H1 (cell line): ENCODE results near the gene TMC3. TPM values are rescaled to one million over a fixed set of nuclear protein-coding genes. Genes with fewer than 3 reads are reported as not detected.

Source experiments
- ATF3 ChIP-seq: IDR thresholded peaks from 2 replicates; pipeline ENCODE4 v1.6.1; 2011; ENCODE audit warnings: low read depth, mild to moderate bottlenecking, low read length; ENCODE audit not compliant: insufficient read depth
- BCL11A ChIP-seq, 2 experiments: IDR thresholded peaks; one replicate each; pipeline ENCODE4 v1.6.1; 2011; ENCODE audit warnings: low read depth in 2 of 2, low read length in 2 of 2, mild to moderate bottlenecking in 2 of 2
- CTCF ChIP-seq, 3 experiments: IDR thresholded peaks; 1 replicate in 2 of 3; 2 replicates in 1 of 3; pipeline versions ENCODE4 v1.5.1 to v1.6.1; 2011; ENCODE audit warnings: low read length in 3 of 3, mild to moderate bottlenecking in 3 of 3, inconsistent platforms in 2 of 3, low read depth in 1 of 3, moderate library complexity in 1 of 3; ENCODE audit not compliant: insufficient read depth in 1 of 3; ENCODE audit errors: control extremely low read depth in 1 of 3
- NANOG ChIP-seq: IDR thresholded peaks from 2 replicates; pipeline ENCODE4 v1.6.1; 2011; ENCODE audit warnings: low read length, low read depth, mild to moderate bottlenecking, inconsistent platforms; ENCODE audit not compliant: insufficient read depth, poor library complexity, severe bottlenecking
- SIRT6 ChIP-seq: IDR thresholded peaks from one replicate; pipeline ENCODE4 v1.7.1; 2012; ENCODE audit warnings: low read length, inconsistent platforms
- polyA plus RNA-seq, 7 experiments: library from polyadenylated mRNA; depleted of rRNA in 3 of 7; stranded (reverse) in 5 of 7; unstranded in 2 of 7; fragments of >200 nt in 5 of 7; fragments of 200-250 nt in 2 of 7; gene quantifications; 1 replicate in 5 of 7; 2 replicates in 1 of 7; 4 replicates in 1 of 7; pipeline versions ENCODE4 v1.2.1 to v1.2.3, GENCODE V29; 2011 to 2013; ENCODE audit warnings: missing spikeins in 2 of 7, mixed read lengths in 2 of 7
- total RNA-seq: library from RNA; stranded (reverse); fragmentation: NEBNext Ultra II Directional; extraction: Animal tissue kit (Norgen Biotek cat#: 25700); gene quantifications from 2 replicates; pipeline ENCODE4 v1.2.1, GENCODE V29; 2021

Gene TMC3
- total and polyA plus RNA-seq, 2 of the 8 experiments (the other 6 are each of a cell fraction or from before 2014, with no cell fraction given): not detected

- TF ChIP-seq CTCF (IDR thresholded peaks at IDR 0.05; ENCODE audit: control extremely low read depth in 1 of 3, insufficient read depth in 1 of 3, low read depth in 1 of 3, low read length in 3 of 3) (no peak), NANOG (no peak), ATF3 (no peak), SIRT6 (no peak), BCL11A (IDR thresholded peaks at IDR 0.05; ENCODE audit: low read depth in 2 of 2, low read length in 2 of 2) (no peak)
Observed at GRCh38 chr15:81309647-81310450, 64.2 kb downstream of the TMC3 start (continued).
